Activated CD8-positive, alpha-beta memory T cell treated with anti-CD3 and anti-CD28 coated beads, Interleukin-2, amount 10 ng/mL, durations not matched to agents 7 days and 5 days (primary cell): Measurements from ENCODE around the gene SLC9A5. TPM values are rescaled to one million over a fixed set of nuclear protein-coding genes. Genes with fewer than 3 reads are reported as not detected.
A peak's percentile ranks its signal among the peaks of the same experiment; 100 is the strongest.

ENCODE experiments used
- ATAC-seq: fragments of 150-1000 bp; cut with Tn5 transposase; one replicate; pipeline ENCODE4 v1.10.0; 2021; ENCODE audit warnings: moderate library complexity
- CTCF ChIA-PET: fragments of 350-600 bp; sonication (Branson Sonifier 250); formaldehyde crosslinking; loops from one replicate; lab custom pipeline; 2021; ENCODE audit warnings: antibody characterized with exemption; lab: Charles Lee
- DNase-seq: peaks from one replicate; pipeline ENCODE4 v3.0.0-alpha.2; 2020
- H3K27ac Mint-ChIP-seq: one replicate; pipeline ENCODE4 v1.8.0; 2021; ENCODE audit warnings: mild to moderate bottlenecking, mixed read lengths
- H3K27me3 Mint-ChIP-seq: one replicate; pipeline ENCODE4 v1.8.0; 2021; ENCODE audit warnings: mixed read lengths
- H3K36me3 Mint-ChIP-seq: one replicate; pipeline ENCODE4 v1.8.0; 2021; ENCODE audit warnings: mild to moderate bottlenecking, mixed read lengths
- H3K4me1 Mint-ChIP-seq: one replicate; pipeline ENCODE4 v1.8.0; 2021; ENCODE audit warnings: mixed read lengths
- H3K4me3 Mint-ChIP-seq: one replicate; pipeline ENCODE4 v1.8.0; 2021; ENCODE audit warnings: mild to moderate bottlenecking, moderate library complexity, mixed read lengths
- H3K9me3 Mint-ChIP-seq: one replicate; pipeline ENCODE4 v1.8.0; 2022; ENCODE audit warnings: low read depth, mixed read lengths
- total RNA-seq, 2 experiments: library from RNA; stranded (reverse); gene quantifications; one replicate each; pipeline ENCODE4 v1.2.3, GENCODE V29; 2021

Gene SLC9A5
- total RNA-seq, 2 experiments from 2014 or later, result 5.4 to 6.2 TPM

GRCh38 chr16:67258161-67258835 lies 9.5 kb downstream of the SLC9A5 start:
- no peaks in the 10 kb centered on the region for H3K36me3 Mint-ChIP-seq
- no peaks in the 10 kb centered on the region for H3K4me1 Mint-ChIP-seq
- CTCF ChIA-PET, result interaction anchor here (0.7 to 1.6 kb wide), 2 partner anchors 81 to 165 kb away, joined by 3 to 5 read pairs; no protein-coding TSS in a partner anchor
- no peak overlapping the region for H3K27ac Mint-ChIP-seq
- no peaks in the 10 kb centered on the region for H3K27me3 Mint-ChIP-seq
- H3K9me3 Mint-ChIP-seq, result no peaks in the 10 kb centered on the region
- ATAC-seq (no peak), DNase-seq (no peak)
- no peak overlapping the region for H3K4me3 Mint-ChIP-seq

DNA sequence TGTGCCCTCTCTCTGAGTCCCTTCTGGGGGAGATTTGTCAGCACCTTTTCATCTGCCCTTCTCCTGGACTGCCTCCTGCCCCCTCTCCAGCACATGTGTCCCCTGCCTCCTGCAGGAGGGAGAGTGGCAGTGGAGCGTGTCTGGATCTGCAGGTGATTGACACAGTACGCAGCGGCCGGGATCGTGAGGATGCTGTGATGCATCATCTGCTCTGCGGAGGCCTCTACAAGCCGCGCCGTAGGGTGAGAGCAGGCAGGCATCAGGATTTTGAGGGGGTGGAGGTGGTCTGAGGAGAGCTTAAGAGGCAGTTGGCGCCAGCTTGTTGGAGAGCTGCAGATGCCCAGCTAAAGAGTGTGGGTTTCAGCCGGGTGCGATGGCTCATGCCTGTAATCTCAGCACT lies 10.9 kb downstream of the SLC9A5 start:
- CTCF ChIA-PET, result interaction anchor here (0.7 to 2.4 kb wide), 8 partner anchors 11 to 357 kb away, joined by 3 to 30 read pairs (median 6); partner anchors contain the start of genes FHOD1, KCTD19, LRRC36 and PLEKHG4
- no peaks in the 10 kb centered on the region for H3K27me3 Mint-ChIP-seq
- H3K4me1 Mint-ChIP-seq, result no peaks in the 10 kb centered on the region
- no peak overlapping the region for H3K27ac Mint-ChIP-seq
- no peak overlapping the region for H3K4me3 Mint-ChIP-seq
- DNase-seq, result no peak
- H3K36me3 Mint-ChIP-seq, result no peaks in the 10 kb centered on the region
- no peak for ATAC-seq
- no peaks in the 10 kb centered on the region for H3K9me3 Mint-ChIP-seq

GRCh38 chr16:67260426-67261063 lies 11.8 kb downstream of the SLC9A5 start:
- ATAC-seq, result peak; percentile 59
- Mint-ChIP-seq H3K36me3 (no peaks in the 10 kb centered on the region), H3K27me3 (no peaks in the 10 kb centered on the region), H3K27ac (no peak overlapping the region), H3K4me3 (no peak overlapping the region), H3K9me3 (no peaks in the 10 kb centered on the region), H3K4me1 (no peaks in the 10 kb centered on the region)
- CTCF ChIA-PET, result interaction anchor here (0.7 to 2.4 kb wide), 19 partner anchors 10 to 204 kb away, joined by 3 to 30 read pairs (median 4); partner anchors contain the start of genes FHOD1, KCTD19, LRRC36 and PLEKHG4
- DNase-seq, result peak; percentile 59

GRCh38 chr16:67263201-67263600 lies 14.4 kb downstream of the SLC9A5 start:
- H3K9me3 Mint-ChIP-seq, result no peaks in the 10 kb centered on the region
- no peaks in the 10 kb centered on the region for H3K4me1 Mint-ChIP-seq
- H3K36me3 Mint-ChIP-seq, result no peaks in the 10 kb centered on the region
- DNase-seq, result no peak
- H3K27ac Mint-ChIP-seq, result peak overlapping the region; percentile 3
- H3K4me3 Mint-ChIP-seq, result no peak overlapping the region
- no peak for ATAC-seq
- CTCF ChIA-PET, result interaction anchor here (1.2 to 1.4 kb wide), 2 partner anchors 11 to 16 kb away, joined by 3 to 6 read pairs; partner anchors contain the start of gene FHOD1
- H3K27me3 Mint-ChIP-seq, result no peaks in the 10 kb centered on the region

DNA sequence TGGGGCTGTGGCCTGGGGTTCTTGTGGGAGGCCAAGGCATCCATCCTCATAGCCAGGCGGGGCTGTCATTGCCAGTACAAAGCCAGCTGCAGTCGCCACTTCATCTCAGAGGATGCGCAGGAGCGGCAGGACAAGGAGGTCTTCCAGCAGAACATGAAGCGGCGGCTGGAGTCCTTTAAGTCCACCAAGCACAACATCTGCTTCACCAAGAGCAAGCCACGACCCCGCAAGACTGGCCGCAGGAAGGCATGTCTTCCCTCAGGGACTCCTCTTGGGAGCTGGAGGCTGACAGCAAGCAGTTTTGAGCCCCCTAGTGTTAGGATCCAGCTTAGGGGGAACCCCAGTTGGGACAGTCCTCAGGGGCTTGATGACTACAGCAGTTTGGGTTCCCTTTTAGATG lies 15.5 kb downstream of the SLC9A5 start:
- DNase-seq, result no peak
- Mint-ChIP-seq H3K4me1 (no peaks in the 10 kb centered on the region), H3K36me3 (no peaks in the 10 kb centered on the region), H3K9me3 (no peaks in the 10 kb centered on the region), H3K27ac (no peak overlapping the region), H3K4me3 (no peak overlapping the region), H3K27me3 (no peaks in the 10 kb centered on the region)
- ATAC-seq, result no peak
- CTCF ChIA-PET, result interaction anchor here (0.8 to 1.4 kb wide), 4 partner anchors 8 to 135 kb away, joined by 3 to 6 read pairs (median 3); partner anchors contain the start of gene FHOD1

GRCh38 chr16:67264866-67265265 lies 16.1 kb downstream of the SLC9A5 start:
- Mint-ChIP-seq H3K36me3 (no peaks in the 10 kb centered on the region), H3K9me3 (no peaks in the 10 kb centered on the region), H3K27ac (no peak overlapping the region), H3K4me1 (no peaks in the 10 kb centered on the region), H3K4me3 (no peak overlapping the region), H3K27me3 (no peaks in the 10 kb centered on the region)
- no peak for DNase-seq
- CTCF ChIA-PET, result interaction anchor here (1.2 to 1.4 kb wide), 2 partner anchors 9 to 18 kb away, joined by 3 to 6 read pairs; partner anchors contain the start of gene FHOD1
- ATAC-seq, result no peak

GRCh38 chr16:67265834-67266233 lies 17.1 kb downstream of the SLC9A5 start:
- CTCF ChIA-PET, result interaction anchor here (1.2 to 2.9 kb wide), 3 partner anchors 13 to 134 kb away, joined by 3 to 11 read pairs (median 4); no protein-coding TSS in a partner anchor
- H3K27ac Mint-ChIP-seq, result no peak overlapping the region
- H3K4me1 Mint-ChIP-seq, result no peaks in the 10 kb centered on the region
- ATAC-seq, result no peak
- H3K36me3 Mint-ChIP-seq, result no peaks in the 10 kb centered on the region
- no peak overlapping the region for H3K4me3 Mint-ChIP-seq
- H3K27me3 Mint-ChIP-seq, result no peaks in the 10 kb centered on the region
- no peaks in the 10 kb centered on the region for H3K9me3 Mint-ChIP-seq
- DNase-seq, result no peak

- H3K27ac Mint-ChIP-seq, result no peak overlapping the region
Measured at GRCh38 chr16:67268136-67268579, 19.4 kb downstream of the SLC9A5 start.

DNA sequence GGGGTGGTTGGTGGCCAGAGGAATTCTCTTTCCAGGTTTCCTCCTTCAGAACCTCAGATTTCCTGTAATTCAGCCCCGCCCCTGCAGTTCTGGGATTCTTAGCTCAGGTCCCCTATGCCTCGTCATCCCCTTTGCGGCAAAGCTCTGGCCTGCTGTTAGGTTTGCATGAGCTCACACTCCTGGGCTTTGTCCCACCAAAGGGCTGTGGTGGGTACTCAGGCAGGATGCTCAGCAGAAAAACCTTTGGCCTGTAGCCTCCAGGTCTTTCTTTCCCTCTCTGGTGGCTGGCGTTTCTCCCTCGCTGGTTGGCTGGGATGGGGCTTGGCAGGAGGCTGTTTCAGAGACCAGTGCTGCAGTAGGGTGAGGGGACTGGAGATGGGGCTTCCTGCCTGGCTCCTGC lies 21.0 kb downstream of the SLC9A5 start:
- CTCF ChIA-PET, result interaction anchor here (0.8 to 1.5 kb wide), 2 partner anchors 9 to 21 kb away, joined by 3 to 4 read pairs; no protein-coding TSS in a partner anchor
- no peak overlapping the region for H3K4me3 Mint-ChIP-seq

More at GRCh38 chr16:67268136-67268579, 19.4 kb downstream of the SLC9A5 start:
- CTCF ChIA-PET, result interaction anchor here (1.6 to 2.9 kb wide), 2 partner anchors 10 to 12 kb away, joined by 4 to 11 read pairs; no protein-coding TSS in a partner anchor
- ATAC-seq (no peak), DNase-seq (no peak)
- Mint-ChIP-seq H3K36me3 (no peaks in the 10 kb centered on the region), H3K27me3 (no peaks in the 10 kb centered on the region), H3K9me3 (no peaks in the 10 kb centered on the region), H3K4me3 (no peak overlapping the region), H3K4me1 (no peaks in the 10 kb centered on the region)

DNA sequence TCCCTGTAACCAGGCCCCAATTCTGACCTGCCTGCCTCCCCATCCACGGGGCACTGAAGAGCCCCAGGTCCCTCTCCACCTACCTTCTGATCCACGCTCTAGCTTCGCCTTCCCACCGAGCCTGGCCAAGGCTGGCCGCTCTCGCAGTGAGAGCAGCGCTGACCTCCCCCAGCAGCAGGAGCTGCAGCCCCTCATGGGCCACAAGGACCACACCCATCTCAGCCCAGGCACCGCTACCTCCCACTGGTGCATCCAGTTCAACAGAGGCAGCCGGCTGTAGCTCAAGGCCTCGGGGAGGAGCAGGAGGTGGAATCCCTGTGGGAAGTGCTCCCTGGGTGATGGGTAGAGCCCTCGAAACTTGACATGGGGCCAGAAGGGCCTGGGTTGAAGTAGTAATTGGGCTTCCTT lies 22.2 kb downstream of the SLC9A5 start:
- H3K4me3 Mint-ChIP-seq, result no peak overlapping the region
- H3K27me3 Mint-ChIP-seq, result no peaks in the 10 kb centered on the region
- H3K27ac Mint-ChIP-seq, result no peak overlapping the region
- CTCF ChIA-PET, result interaction anchor here (0.8 to 1.5 kb wide), 3 partner anchors 7 to 23 kb away, joined by 3 to 6 read pairs (median 4); no protein-coding TSS in a partner anchor
- ATAC-seq (no peak), DNase-seq (no peak)
- no peaks in the 10 kb centered on the region for H3K9me3 Mint-ChIP-seq
- H3K4me1 Mint-ChIP-seq, result peaks cover 1% of the 10 kb centered on the region
- H3K36me3 Mint-ChIP-seq, result peaks cover 5% of the 10 kb centered on the region

More for the DNA sequence above, 21.0 kb downstream of the SLC9A5 start:
- Mint-ChIP-seq H3K9me3 (no peaks in the 10 kb centered on the region), H3K27me3 (no peaks in the 10 kb centered on the region), H3K27ac (no peak overlapping the region), H3K4me1 (no peaks in the 10 kb centered on the region), H3K36me3 (peaks cover 2% of the 10 kb centered on the region)
- DNase-seq, result no peak
- no peak for ATAC-seq

GRCh38 chr16:67271446-67271845 lies 22.7 kb downstream of the SLC9A5 start:
- H3K4me3 Mint-ChIP-seq, result no peak overlapping the region
- peaks cover 3% of the 10 kb centered on the region for H3K4me1 Mint-ChIP-seq
- H3K36me3 Mint-ChIP-seq, result peaks cover 7% of the 10 kb centered on the region
- DNase-seq (no peak), ATAC-seq (peak; percentile 20)
- CTCF ChIA-PET, result interaction anchor here (1.0 kb wide), 1 partner anchor 23 kb away, joined by 3 read pairs; no protein-coding TSS in a partner anchor
- H3K27me3 Mint-ChIP-seq, result no peaks in the 10 kb centered on the region
- no peaks in the 10 kb centered on the region for H3K9me3 Mint-ChIP-seq
- H3K27ac Mint-ChIP-seq, result no peak overlapping the region

GRCh38 chr16:67275321-67275720 lies 26.5 kb downstream of the SLC9A5 start:
- Mint-ChIP-seq H3K27me3 (no peaks in the 10 kb centered on the region), H3K9me3 (no peaks in the 10 kb centered on the region), H3K4me1 (peaks cover 19% of the 10 kb centered on the region), H3K27ac (no peak overlapping the region), H3K36me3 (peaks cover 9% of the 10 kb centered on the region), H3K4me3 (no peak overlapping the region)
- CTCF ChIA-PET, result no interaction called here
- ATAC-seq (no peak), DNase-seq (no peak)
